Panc1 (cell line): ENCODE data around the gene GCH1. TPM values are rescaled to one million over a fixed set of nuclear protein-coding genes. Genes with fewer than 3 reads are reported as not detected.

Source experiments
- ATAC-seq: fragments of 200-7000 bp; cut with Tn5 transposase; 2 replicates; pipeline ENCODE4 v1.9.1; 2020; ENCODE audit warnings: mild to moderate bottlenecking, moderate library complexity
- BruUV-seq: library from RNA; stranded (reverse); fragments of 400-500 nt; replicated peaks from 2 replicates; lab custom pipeline; 2021; lab: Mats Ljungman, UMichigan
- CTCF ChIA-PET: fragments of 300-600 bp; sonication (Branson Sonifier 250); formaldehyde crosslinking; loops from one replicate; lab custom pipeline; 2022; ENCODE audit warnings: antibody characterized with exemption; lab: Charles Lee
- POLR2A ChIA-PET: fragments of 300-600 bp; sonication (Branson Sonifier 250); formaldehyde crosslinking; loops from one replicate; lab custom pipeline; 2022; ENCODE audit warnings: antibody characterized with exemption; lab: Charles Lee
- DNase-seq: peaks from one replicate; pipeline ENCODE4 v3.0.0-alpha.2; 2010; ENCODE audit warnings: low read depth, low spot score
- H3K27ac ChIP-seq: 2 replicates; pipeline ENCODE4 v1.5.1; 2011; ENCODE audit warnings: mild to moderate bottlenecking, low read length, inconsistent platforms
- H3K27me3 ChIP-seq: fragments of 200-500 bp; sonication (Bioruptor generic); 2 replicates; pipeline ENCODE4 v1.6.0; 2014; ENCODE audit warnings: low read length, inconsistent platforms; ENCODE audit not compliant: control insufficient read depth, insufficient read depth
- H3K36me3 ChIP-seq: fragments of 200-500 bp; sonication (Bioruptor generic); 2 replicates; pipeline ENCODE4 v1.5.1; 2014; ENCODE audit warnings: inconsistent platforms, mild to moderate bottlenecking, low read length, moderate library complexity; ENCODE audit not compliant: control insufficient read depth, insufficient read depth
- H3K4me1 ChIP-seq: 2 replicates; pipeline ENCODE4 v1.5.1; 2011; ENCODE audit warnings: inconsistent platforms, mild to moderate bottlenecking, low read length, moderate library complexity; ENCODE audit not compliant: control insufficient read depth, insufficient read depth
- H3K4me3 ChIP-seq, 2 experiments: 2 replicates each; pipeline ENCODE4 v1.5.1; 2011 to 2012; ENCODE audit warnings: low read depth in 2 of 2, low read length in 2 of 2, mild to moderate bottlenecking in 2 of 2, inconsistent platforms in 1 of 2, moderate library complexity in 1 of 2
- H3K9me3 ChIP-seq: fragments of 200-500 bp; sonication (Bioruptor generic); 2 replicates; pipeline ENCODE4 v1.5.1; 2014; ENCODE audit warnings: low read depth, mild to moderate bottlenecking, inconsistent platforms, low read length, moderate library complexity; ENCODE audit not compliant: control insufficient read depth, insufficient read depth
- POLR2AphosphoS5 ChIP-seq: IDR thresholded peaks from 2 replicates; pipeline ENCODE4 v1.6.1; 2012; ENCODE audit warnings: mild to moderate bottlenecking, low read depth, low read length, moderate library complexity
- SIN3A ChIP-seq: IDR thresholded peaks from 2 replicates; pipeline ENCODE4 v1.6.1; 2012; ENCODE audit warnings: low read depth, mild to moderate bottlenecking, low read length, moderate library complexity, borderline replicate concordance; ENCODE audit not compliant: insufficient read depth
- TCF7L2 ChIP-seq: IDR thresholded peaks from 2 replicates; pipeline ENCODE4 v1.6.1; 2011; ENCODE audit warnings: mild to moderate bottlenecking, low read depth, low read length, inconsistent platforms
- in situ Hi-C: cut with HindIII; loops from 2 replicates; pipeline ENCODE4 v1.10.0; 2016; ENCODE audit warnings: low sequenced_read_pairs, low pct_unique_long_range_greater_than_20kb
- intact Hi-C: fragments of 100-400 bp; cut with micrococcal nuclease; formaldehyde crosslinking; loops from one replicate; pipeline ENCODE4 v1.10.0; 2022; ENCODE audit not compliant: unreplicated experiment
- total RNA-seq: library from RNA; stranded (reverse); gene quantifications from one replicate; pipeline ENCODE4 v1.2.1, GENCODE V29; 2021; ENCODE audit not compliant: unreplicated experiment
- TF ChIP-seq, protein P1 (sequence below): fragments of 450-650 bp; IDR thresholded peaks from 2 replicates; pipeline ENCODE4 v1.5.1; 2017; ENCODE audit warnings: mild to moderate bottlenecking
- TF ChIP-seq, protein P2 (sequence below), 2 experiments: IDR thresholded peaks; 2 replicates each; pipeline ENCODE4 v1.6.1; 2011 to 2012; ENCODE audit warnings: low read depth in 2 of 2, control low read depth in 1 of 2, low read length in 1 of 2, mild to moderate bottlenecking in 1 of 2, moderate library complexity in 1 of 2; ENCODE audit not compliant: insufficient read depth in 1 of 2

The GCH1 gene
- total RNA-seq, 1 experiment from 2014 or later, result 3.6 TPM

DNA sequence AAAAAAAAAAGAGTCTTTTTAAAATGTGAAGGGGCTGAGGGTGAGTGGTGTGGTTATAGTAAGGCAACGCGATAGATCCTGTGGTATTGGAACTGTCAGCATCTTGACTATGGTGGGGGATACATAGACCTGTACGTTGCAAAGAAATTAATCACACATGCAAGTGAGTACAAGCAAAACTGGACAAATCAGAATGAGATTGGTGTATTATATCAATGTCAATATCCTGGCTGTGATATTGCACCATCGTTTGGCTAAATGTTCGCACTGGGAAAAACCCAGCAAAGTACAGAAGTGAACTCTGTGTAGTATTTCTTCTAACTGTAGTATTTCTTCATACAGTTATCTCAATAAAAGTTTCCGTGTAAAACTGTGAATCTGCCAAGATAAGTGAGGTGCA lies 67.9 kb downstream of the GCH1 start:
- in situ Hi-C loops (no loop called here), intact Hi-C loops (no loop called here)
- H3K4me1 ChIP-seq, result no peaks in the 10 kb centered on the region
- no peaks in the 10 kb centered on the region for H3K36me3 ChIP-seq
- no peaks in the 10 kb centered on the region; the same call in 1 of the 2 replicates for H3K27me3 ChIP-seq
- no peak for DNase-seq
- TF ChIP-seq POLR2AphosphoS5, result no peak
- TF ChIP-seq, protein P1, sequence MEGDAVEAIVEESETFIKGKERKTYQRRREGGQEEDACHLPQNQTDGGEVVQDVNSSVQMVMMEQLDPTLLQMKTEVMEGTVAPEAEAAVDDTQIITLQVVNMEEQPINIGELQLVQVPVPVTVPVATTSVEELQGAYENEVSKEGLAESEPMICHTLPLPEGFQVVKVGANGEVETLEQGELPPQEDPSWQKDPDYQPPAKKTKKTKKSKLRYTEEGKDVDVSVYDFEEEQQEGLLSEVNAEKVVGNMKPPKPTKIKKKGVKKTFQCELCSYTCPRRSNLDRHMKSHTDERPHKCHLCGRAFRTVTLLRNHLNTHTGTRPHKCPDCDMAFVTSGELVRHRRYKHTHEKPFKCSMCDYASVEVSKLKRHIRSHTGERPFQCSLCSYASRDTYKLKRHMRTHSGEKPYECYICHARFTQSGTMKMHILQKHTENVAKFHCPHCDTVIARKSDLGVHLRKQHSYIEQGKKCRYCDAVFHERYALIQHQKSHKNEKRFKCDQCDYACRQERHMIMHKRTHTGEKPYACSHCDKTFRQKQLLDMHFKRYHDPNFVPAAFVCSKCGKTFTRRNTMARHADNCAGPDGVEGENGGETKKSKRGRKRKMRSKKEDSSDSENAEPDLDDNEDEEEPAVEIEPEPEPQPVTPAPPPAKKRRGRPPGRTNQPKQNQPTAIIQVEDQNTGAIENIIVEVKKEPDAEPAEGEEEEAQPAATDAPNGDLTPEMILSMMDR, result no peak
- TF ChIP-seq SIN3A, result no peak
- TF ChIP-seq, protein P2, sequence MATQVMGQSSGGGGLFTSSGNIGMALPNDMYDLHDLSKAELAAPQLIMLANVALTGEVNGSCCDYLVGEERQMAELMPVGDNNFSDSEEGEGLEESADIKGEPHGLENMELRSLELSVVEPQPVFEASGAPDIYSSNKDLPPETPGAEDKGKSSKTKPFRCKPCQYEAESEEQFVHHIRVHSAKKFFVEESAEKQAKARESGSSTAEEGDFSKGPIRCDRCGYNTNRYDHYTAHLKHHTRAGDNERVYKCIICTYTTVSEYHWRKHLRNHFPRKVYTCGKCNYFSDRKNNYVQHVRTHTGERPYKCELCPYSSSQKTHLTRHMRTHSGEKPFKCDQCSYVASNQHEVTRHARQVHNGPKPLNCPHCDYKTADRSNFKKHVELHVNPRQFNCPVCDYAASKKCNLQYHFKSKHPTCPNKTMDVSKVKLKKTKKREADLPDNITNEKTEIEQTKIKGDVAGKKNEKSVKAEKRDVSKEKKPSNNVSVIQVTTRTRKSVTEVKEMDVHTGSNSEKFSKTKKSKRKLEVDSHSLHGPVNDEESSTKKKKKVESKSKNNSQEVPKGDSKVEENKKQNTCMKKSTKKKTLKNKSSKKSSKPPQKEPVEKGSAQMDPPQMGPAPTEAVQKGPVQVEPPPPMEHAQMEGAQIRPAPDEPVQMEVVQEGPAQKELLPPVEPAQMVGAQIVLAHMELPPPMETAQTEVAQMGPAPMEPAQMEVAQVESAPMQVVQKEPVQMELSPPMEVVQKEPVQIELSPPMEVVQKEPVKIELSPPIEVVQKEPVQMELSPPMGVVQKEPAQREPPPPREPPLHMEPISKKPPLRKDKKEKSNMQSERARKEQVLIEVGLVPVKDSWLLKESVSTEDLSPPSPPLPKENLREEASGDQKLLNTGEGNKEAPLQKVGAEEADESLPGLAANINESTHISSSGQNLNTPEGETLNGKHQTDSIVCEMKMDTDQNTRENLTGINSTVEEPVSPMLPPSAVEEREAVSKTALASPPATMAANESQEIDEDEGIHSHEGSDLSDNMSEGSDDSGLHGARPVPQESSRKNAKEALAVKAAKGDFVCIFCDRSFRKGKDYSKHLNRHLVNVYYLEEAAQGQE (IDR thresholded peaks at IDR 0.05; ENCODE audit: insufficient read depth in 1 of 2, low read depth in 2 of 2, low read length in 1 of 2), result no peak
- TF ChIP-seq TCF7L2, result no peak
- CTCF ChIA-PET, result no interaction called here
- BruUV-seq, result no TSS peak
- no peak overlapping the region for H3K4me3 ChIP-seq
- H3K27ac ChIP-seq, result no peak overlapping the region
- H3K9me3 ChIP-seq, result no peaks in the 10 kb centered on the region
- ATAC-seq, result no peak
- POLR2A ChIA-PET, result no interaction called here

DNA sequence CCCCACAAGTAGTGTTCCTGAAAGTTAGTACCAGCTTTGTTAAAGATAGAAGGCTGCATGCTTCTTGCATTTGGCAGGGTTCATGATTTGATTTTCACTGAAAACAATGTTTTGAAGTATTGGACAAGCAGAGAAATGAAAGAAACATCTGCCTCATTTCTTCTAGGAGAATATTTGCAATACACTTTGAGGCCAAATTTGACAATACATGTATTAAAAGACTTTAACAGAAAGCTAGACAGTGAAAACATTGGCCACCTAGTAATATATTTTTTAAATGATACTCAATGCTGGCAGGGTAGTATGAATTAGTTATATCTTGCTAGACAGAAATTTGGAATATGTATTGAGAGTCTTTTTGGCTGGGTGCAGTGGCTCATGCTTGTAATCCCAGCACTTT lies 68.5 kb downstream of the GCH1 start:
- H3K27ac ChIP-seq, result no peak overlapping the region
- BruUV-seq, result no TSS peak
- TF ChIP-seq, protein P1, result no peak
- TF ChIP-seq, protein P2 (IDR thresholded peaks at IDR 0.05; ENCODE audit: insufficient read depth in 1 of 2, low read depth in 2 of 2, low read length in 1 of 2), result no peak
- TF ChIP-seq POLR2AphosphoS5, result no peak
- TF ChIP-seq TCF7L2, result no peak
- TF ChIP-seq SIN3A, result no peak
- no peaks in the 10 kb centered on the region for H3K9me3 ChIP-seq
- CTCF ChIA-PET, result no interaction called here
- H3K4me1 ChIP-seq, result no peaks in the 10 kb centered on the region
- no peaks in the 10 kb centered on the region; the same call in 1 of the 2 replicates for H3K27me3 ChIP-seq
- no peak overlapping the region for H3K4me3 ChIP-seq
- intact Hi-C loops, result no loop called here
- in situ Hi-C loops, result no loop called here
- POLR2A ChIA-PET, result no interaction called here
- H3K36me3 ChIP-seq, result no peaks in the 10 kb centered on the region
- DNase-seq (no peak), ATAC-seq (no peak)
